Psoas muscle (tissue), 8 donors: Measurements from ENCODE around the gene EDARADD. TPM values are rescaled to one million over a fixed set of nuclear protein-coding genes. Genes with fewer than 3 reads are reported as not detected.
A peak's percentile ranks its signal among the peaks of the same experiment; 100 is the strongest.
"Not testable (repeated sequence)": the region's sequence is repeated elsewhere in the genome, so short reads cannot be mapped to it uniquely, and the experiment has no call there.

Experiments
- ATAC-seq, 4 donors: fragments of 200-7000 bp; cut with Tn5 transposase; one replicate each; pipeline ENCODE4 v1.9.1; 2020; ENCODE audit warnings: moderate library complexity in 3 of 4, mild to moderate bottlenecking in 2 of 4
- DNase-seq, 2 donors: peaks; one replicate each; pipeline ENCODE4 v3.0.0-alpha.2; 2020
- H3K27ac ChIP-seq: fragments of 200-600 bp; one replicate; pipeline ENCODE4 v1.8.0; 2022
- H3K27me3 ChIP-seq, 3 donors: fragments of 200-600 bp in 1 of 3; one replicate each; pipeline versions ENCODE4 v1.6.1 to v1.8.0; 2013 to 2022; ENCODE audit warnings: low read length in 2 of 3, mild to moderate bottlenecking in 2 of 3, moderate library complexity in 1 of 3; ENCODE audit not compliant: insufficient read depth in 3 of 3
- H3K36me3 ChIP-seq, 2 donors: fragments of 200-600 bp in 1 of 2; one replicate each; pipeline versions ENCODE4 v1.6.1 to v1.8.0; 2013 to 2022; ENCODE audit warnings: low read depth in 1 of 2, mild to moderate bottlenecking in 1 of 2, moderate library complexity in 1 of 2; ENCODE audit not compliant: insufficient read depth in 1 of 2
- H3K4me1 ChIP-seq: fragments of 200-600 bp; one replicate; pipeline ENCODE4 v1.8.0; 2022
- H3K4me3 ChIP-seq: fragments of 200-600 bp; one replicate; pipeline ENCODE4 v1.8.0; 2022; ENCODE audit warnings: mild to moderate bottlenecking
- H3K9me3 ChIP-seq: fragments of 200-600 bp; one replicate; pipeline ENCODE4 v1.8.0; 2022
- CTCF ChIP-seq: fragments of 200-600 bp; IDR thresholded peaks from one replicate; pipeline ENCODE4 v1.8.0; 2022; ENCODE audit warnings: antibody characterized with exemption
- WGBS, 3 donors: extraction: QIAGEN DNeasy Blood & Tissue Kit; methylation state at CpG; one replicate each; pipeline versions ENCODE4 v1.1.6 to v1.1.7; 2013; 5-methylcytosine and 5-hydroxymethylcytosine counted together
- intact Hi-C, 2 donors: fragments of 100-400 bp; cut with DNase I; formaldehyde crosslinking; loops; one replicate each; pipeline versions ENCODE4 v1.11.0 to v1.14.2; 2022
- polyA plus RNA-seq, 3 donors: library from polyadenylated mRNA; stranded (reverse); fragments of 200-250 nt; gene quantifications; one replicate each; pipeline ENCODE4 v1.2.3, GENCODE V29; 2013
- total RNA-seq, 4 donors: library from RNA; stranded (reverse); fragmentation: NEBNext Ultra II Directional in 2 of 4; extraction: Animal tissue kit (Norgen Biotek cat#: 25700) in 2 of 4; gene quantifications; one replicate each; pipeline versions ENCODE4 v1.2.1 to v1.2.4, GENCODE V29; 2021 to 2023
- donor health status: healthy with polysubstance abuse.
- donor health status: DM: no; HTN: no; CAD: no; lungs with moderate emphysema.
- donor health status: Bipolar disorder and iron deficiency.
- donor health status: healthy.
- donor health status: DM: yes; HTN: yes; CAD: no.
- donor health status: DM: no; HTN: no; CAD: no.
- donor health status: DM: no; HTN: no; CAD: no.
- donor health status: DM: yes; HTN: yes; CAD: no.

EDARADD gene
- total and polyA plus RNA-seq, 7 donors = 0.05 to 0.25 TPM; not detected in 5

DNA sequence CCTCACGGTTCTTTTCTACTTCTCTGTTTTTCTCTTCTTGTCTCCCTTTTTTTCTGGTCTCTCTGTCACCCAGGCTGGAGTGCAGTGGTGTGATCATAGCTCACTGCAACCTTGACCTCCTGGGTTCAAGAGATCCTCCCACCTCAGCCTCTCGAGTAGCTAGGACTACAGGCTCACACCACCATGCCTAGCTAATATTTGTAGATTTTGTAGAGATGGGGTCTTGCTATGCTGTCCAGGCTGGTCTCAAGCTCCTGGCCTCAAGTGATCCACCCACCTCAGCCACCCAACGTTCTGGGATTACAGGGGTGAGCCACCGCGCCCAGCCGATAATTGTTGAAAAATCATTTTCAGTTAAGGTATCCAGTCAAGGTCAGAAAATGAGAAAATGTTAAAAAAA is 103.8 kb downstream of the EDARADD start:
- Histone ChIP-seq H3K9me3 (no peaks in the 10 kb centered on the region), H3K36me3 (no peaks in the 10 kb centered on the region), H3K4me1 (no peaks in the 10 kb centered on the region), H3K27me3 (peaks cover 0 to under 1% (median under 1%) of the 10 kb centered on the region in 3 donors), H3K27ac (no peak overlapping the region), H3K4me3 (no peak overlapping the region)
- ATAC-seq (no peak), DNase-seq (no peak)
- TF ChIP-seq CTCF = no peak
- 71 to 84% (median 73%) methylated on average over 6 of the region's 6 CpGs for WGBS, 3 donors
- intact Hi-C loops = no loop called here

GRCh38 chr1:236501093-236501492 is 107.0 kb downstream of the EDARADD start:
- no peak for ATAC-seq
- Histone ChIP-seq H3K4me3 (no peak overlapping the region), H3K27ac (no peak overlapping the region), H3K4me1 (no peaks in the 10 kb centered on the region), H3K9me3 (no peaks in the 10 kb centered on the region), H3K27me3 (peaks cover 0 to 3% (median 0%) of the 10 kb centered on the region in 3 donors), H3K36me3 (no peaks in the 10 kb centered on the region)
- no peak for DNase-seq
- no peak for TF ChIP-seq CTCF
- WGBS, 3 donors = 85 to 87% (median 85%) methylated on average over 6 of the region's 6 CpGs
- intact Hi-C loops = no loop called here

DNA sequence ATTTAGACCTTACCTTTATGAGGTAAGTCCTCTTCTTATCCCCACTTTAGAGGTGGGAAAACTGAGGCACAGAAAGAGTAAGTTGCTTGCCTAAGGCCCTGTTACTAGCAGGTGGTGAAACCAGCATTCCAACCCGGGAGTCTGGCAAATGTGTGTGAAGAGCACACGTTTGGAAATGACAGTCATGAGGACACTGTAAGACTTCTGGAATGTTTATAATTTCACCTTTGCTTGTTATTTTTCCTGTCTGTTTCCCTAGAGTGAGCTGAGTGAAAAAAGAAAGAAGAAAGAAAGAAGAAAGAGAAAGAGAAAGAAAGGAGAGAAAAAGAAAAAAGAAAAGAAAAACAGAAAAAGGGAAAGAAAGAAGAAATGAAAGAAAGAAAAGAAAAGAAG is 108.5 kb downstream of the EDARADD start:
- intact Hi-C loops = no loop called here
- H3K9me3 ChIP-seq = no peaks in the 10 kb centered on the region
- WGBS, 3 donors = 11 to 19% (median 12%) methylated on average over 2 of the region's 2 CpGs
- DNase-seq (no peak), ATAC-seq (no peak)
- no peak overlapping the region for H3K27ac ChIP-seq
- no peak for TF ChIP-seq CTCF
- H3K4me1 ChIP-seq = no peaks in the 10 kb centered on the region
- H3K4me3 ChIP-seq = no peak overlapping the region
- peaks cover 0 to 3% (median 0%) of the 10 kb centered on the region in 3 donors for H3K27me3 ChIP-seq
- no peaks in the 10 kb centered on the region for H3K36me3 ChIP-seq

DNA sequence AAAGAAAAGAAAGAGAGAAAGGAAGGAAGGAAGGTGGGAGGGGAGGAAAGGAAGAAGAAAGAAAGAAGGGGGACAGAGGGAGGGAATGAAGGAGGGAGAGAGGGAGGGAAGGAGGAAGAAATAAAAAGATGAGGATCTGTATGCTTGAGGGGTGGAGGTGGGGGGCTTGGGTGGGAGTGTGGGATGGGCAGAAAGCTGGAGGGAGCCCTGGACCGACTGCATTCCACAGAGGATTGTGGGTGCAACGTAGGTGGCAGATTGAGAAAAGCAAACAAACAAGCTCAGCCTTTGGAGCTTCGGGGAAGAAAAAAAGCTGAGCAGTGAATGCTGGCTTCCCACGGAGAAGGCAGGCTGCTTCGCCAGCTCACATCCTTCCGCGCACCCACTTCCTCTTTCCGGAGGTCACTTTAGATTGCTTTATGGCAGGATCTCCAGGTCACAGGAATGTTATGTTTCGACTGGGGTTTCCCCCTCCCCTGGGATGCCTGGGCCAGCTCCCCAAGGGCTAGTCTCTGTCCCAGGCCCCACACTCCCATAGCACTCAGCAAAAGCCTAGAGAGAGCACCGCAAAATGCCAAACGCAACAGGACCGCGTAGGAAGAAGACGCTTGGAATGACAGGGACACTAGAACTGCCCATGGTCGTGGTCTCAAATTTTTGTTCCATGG is 109.0 kb downstream of the EDARADD start:
- peak overlapping the region; percentile 36 for H3K4me3 ChIP-seq
- peaks cover 0 to 3% (median 0%) of the 10 kb centered on the region in 3 donors for H3K27me3 ChIP-seq
- no peak for TF ChIP-seq CTCF
- ATAC-seq = no peak
- WGBS, 3 donors = 27 to 36% (median 31%) methylated on average over 14 to 15 of the region's 15 CpGs
- H3K27ac ChIP-seq = no peak overlapping the region
- H3K4me1 ChIP-seq = no peaks in the 10 kb centered on the region
- H3K9me3 ChIP-seq = no peaks in the 10 kb centered on the region
- no peaks in the 10 kb centered on the region for H3K36me3 ChIP-seq
- peak; percentile 25 to 64 for DNase-seq
- intact Hi-C loops = no loop called here

GRCh38 chr1:236504338-236504737 is 110.3 kb downstream of the EDARADD start:
- H3K27ac ChIP-seq, H3K27me3 ChIP-seq, H3K4me3 ChIP-seq, DNase-seq, intact Hi-C loops, H3K36me3 ChIP-seq, H3K4me1 ChIP-seq, ATAC-seq, H3K9me3 ChIP-seq: not testable (repeated sequence)
- WGBS, 3 donors = 82 to 94% (median 84%) methylated on average over 3 of the region's 3 CpGs
